Measurements from ENCODE around the gene ICAM4.

The ICAM4 gene

GRCh38 chr19:10299545-10300458 lies 13.0 kb downstream of the ICAM4 start:
- no peak overlapping the region for H3K4me2 ChIP-seq (ENCODE audit: low read depth, low read length)
- H3F3A ChIP-seq (ENCODE audit: insufficient read depth, low read length) = no peaks in the 10 kb centered on the region
- DNase-seq = no peak
- H3K4me1 ChIP-seq (ENCODE audit: low read length) = peaks cover 5% of the 10 kb centered on the region; the same call in 1 of the 2 replicates
- no peak overlapping the region for H3K27ac ChIP-seq (ENCODE audit: low read length)
- H3K79me2 ChIP-seq (ENCODE audit: low read length) = no peaks in the 10 kb centered on the region
- H3K9me2 ChIP-seq (replicated peaks; ENCODE audit: insufficient read depth, low read length) = no peaks in the 10 kb centered on the region
- H3K9ac ChIP-seq (ENCODE audit: low read length) = no peak overlapping the region
- TF ChIP-seq EZH2 (optimal IDR thresholded peaks at IDR 0.05; ENCODE audit: low read depth, low read length) (no peak), CTCF (IDR thresholded peaks at IDR 0.05; ENCODE audit: low read length) (no peak), EZH2phosphoT487 (IDR thresholded peaks at IDR 0.05; ENCODE audit: low read length) (no peak)
- H3K4me3 ChIP-seq (ENCODE audit: low read length) = no peak overlapping the region
- 0 out of 2 replicates have a peak overlapping the region, but pooled peaks have one; percentile 19 for H2AFZ ChIP-seq (ENCODE audit: low read length)
- H4K20me1 ChIP-seq (ENCODE audit: insufficient read depth, low read length) = no peaks in the 10 kb centered on the region
- peaks cover 5% of the 10 kb centered on the region; the same call in 1 of the 2 replicates for H3K27me3 ChIP-seq (replicated peaks; ENCODE audit: insufficient read depth, low read length)
- no peaks in the 10 kb centered on the region for H3K36me3 ChIP-seq (replicated peaks; ENCODE audit: insufficient read depth, low read length)
- H3K9me3 ChIP-seq (replicated peaks; ENCODE audit: insufficient read depth, low read length) = no peaks in the 10 kb centered on the region

- Histone ChIP-seq H3K79me2 (ENCODE audit: low read length) (no peaks in the 10 kb centered on the region), H2AFZ (ENCODE audit: low read length) (no peak overlapping the region), H4K20me1 (ENCODE audit: insufficient read depth, low read length) (no peaks in the 10 kb centered on the region), H3K4me2 (ENCODE audit: low read depth, low read length) (no peak overlapping the region), H3K9ac (ENCODE audit: low read length) (no peak overlapping the region), H3K9me2 (replicated peaks; ENCODE audit: insufficient read depth, low read length) (no peaks in the 10 kb centered on the region), H3K36me3 (replicated peaks; ENCODE audit: insufficient read depth, low read length) (no peaks in the 10 kb centered on the region), H3K27me3 (replicated peaks; ENCODE audit: insufficient read depth, low read length) (no peaks in the 10 kb centered on the region), H3F3A (ENCODE audit: insufficient read depth, low read length) (no peaks in the 10 kb centered on the region), H3K4me3 (ENCODE audit: low read length) (no peak overlapping the region), H3K4me1 (ENCODE audit: low read length) (no peaks in the 10 kb centered on the region), H3K9me3 (replicated peaks; ENCODE audit: insufficient read depth, low read length) (no peaks in the 10 kb centered on the region), H3K27ac (ENCODE audit: low read length) (no peak overlapping the region)
- no peak for DNase-seq
- no peak for TF ChIP-seq CTCF (IDR thresholded peaks at IDR 0.05; ENCODE audit: low read length)
- no peak for TF ChIP-seq EZH2 (optimal IDR thresholded peaks at IDR 0.05; ENCODE audit: low read depth, low read length)
- TF ChIP-seq EZH2phosphoT487 (IDR thresholded peaks at IDR 0.05; ENCODE audit: low read length) = no peak
Measured at GRCh38 chr19:10305139-10305806, 18.5 kb downstream of the ICAM4 start.

- H3K9me2 ChIP-seq (replicated peaks; ENCODE audit: insufficient read depth, low read length) = no peaks in the 10 kb centered on the region
- TF ChIP-seq EZH2phosphoT487 (IDR thresholded peaks at IDR 0.05; ENCODE audit: low read length) = no peak
- no peak for TF ChIP-seq CTCF (IDR thresholded peaks at IDR 0.05; ENCODE audit: low read length)
- no peak for TF ChIP-seq EZH2 (optimal IDR thresholded peaks at IDR 0.05; ENCODE audit: low read depth, low read length)
- no peaks in the 10 kb centered on the region for H3F3A ChIP-seq (ENCODE audit: insufficient read depth, low read length)
- H4K20me1 ChIP-seq (ENCODE audit: insufficient read depth, low read length) = no peaks in the 10 kb centered on the region
- no peak overlapping the region for H3K4me3 ChIP-seq (ENCODE audit: low read length)
- no peaks in the 10 kb centered on the region for H3K36me3 ChIP-seq (replicated peaks; ENCODE audit: insufficient read depth, low read length)
- H3K27me3 ChIP-seq (replicated peaks; ENCODE audit: insufficient read depth, low read length) = no peaks in the 10 kb centered on the region
- no peak overlapping the region for H2AFZ ChIP-seq (ENCODE audit: low read length)
- H3K9ac ChIP-seq (ENCODE audit: low read length) = no peak overlapping the region
- H3K27ac ChIP-seq (ENCODE audit: low read length) = no peak overlapping the region
- no peaks in the 10 kb centered on the region for H3K79me2 ChIP-seq (ENCODE audit: low read length)
- no peaks in the 10 kb centered on the region for H3K9me3 ChIP-seq (replicated peaks; ENCODE audit: insufficient read depth, low read length)
- no peak overlapping the region for H3K4me2 ChIP-seq (ENCODE audit: low read depth, low read length)
- H3K4me1 ChIP-seq (ENCODE audit: low read length) = no peaks in the 10 kb centered on the region
- DNase-seq = no peak
Measured at GRCh38 chr19:10306327-10306726, 19.6 kb downstream of the ICAM4 start.

Data from MM.1S (cell line).